IMR-90 (cell line): Measurements from ENCODE around the gene IPO13. TPM values are rescaled to one million over a fixed set of nuclear protein-coding genes. Genes with fewer than 3 reads are reported as not detected.

Experiments used
- ATAC-seq: fragments of 200-7000 bp; cut with Tn5 transposase; 2 replicates; pipeline ENCODE4 v1.9.1; 2020; ENCODE audit warnings: low read depth, mild to moderate bottlenecking, moderate library complexity
- BruUV-seq: library from RNA; stranded (reverse); fragments of 400-500 nt; replicated peaks from 2 replicates; lab custom pipeline; 2021; lab: Mats Ljungman, UMichigan
- CTCF ChIA-PET: fragments of 300-600 bp; formaldehyde crosslinking; extraction: SDS; loops from one replicate; lab custom pipeline; 2021; ENCODE audit warnings: antibody characterized with exemption; lab: Yijun Ruan, JAX
- POLR2A ChIA-PET: fragments of 300-600 bp; sonication (Branson Sonifier 250); formaldehyde crosslinking; loops from one replicate; lab custom pipeline; 2022; ENCODE audit warnings: antibody characterized with exemption; ENCODE audit not compliant: unreplicated experiment; lab: Charles Lee
- DNase-seq: peaks from one replicate; pipeline ENCODE4 v3.0.0; 2013
- H2AFZ ChIP-seq: replicated peaks from 2 replicates; pipeline ENCODE3; 2013; ENCODE audit warnings: low read length, mild to moderate bottlenecking; ENCODE audit not compliant: poor library complexity
- H2AK5ac ChIP-seq: 2 replicates; pipeline ENCODE4 v1.6.1; 2013; ENCODE audit warnings: low read depth, low read length, inconsistent platforms
- H2AK9ac ChIP-seq: replicated peaks from 2 replicates; pipeline ENCODE3; 2013; ENCODE audit warnings: mild to moderate bottlenecking, low read depth, low read length, moderate library complexity; ENCODE audit not compliant: poor library complexity
- H2BK120ac ChIP-seq: 2 replicates; pipeline ENCODE4 v1.6.1; 2013; ENCODE audit warnings: low read depth, low read length, inconsistent platforms
- H2BK15ac ChIP-seq: 3 replicates; pipeline ENCODE4 v1.6.1; 2013; ENCODE audit warnings: low read depth, low read length, inconsistent platforms
- H2BK20ac ChIP-seq: 2 replicates; pipeline ENCODE4 v1.6.1; 2013; ENCODE audit warnings: low read depth, mild to moderate bottlenecking, inconsistent platforms, low read length, moderate library complexity
- H2BK5ac ChIP-seq: 2 replicates; pipeline ENCODE4 v1.6.1; 2013; ENCODE audit warnings: mild to moderate bottlenecking, low read depth, low read length, inconsistent platforms; ENCODE audit not compliant: poor library complexity, severe bottlenecking
- H3K14ac ChIP-seq: replicated peaks from 2 replicates; pipeline ENCODE4 v1.6.1; 2013; ENCODE audit warnings: low read depth, low read length, inconsistent platforms
- H3K18ac ChIP-seq: 2 replicates; pipeline ENCODE4 v1.6.1; 2013; ENCODE audit warnings: low read depth, low read length, control low read depth
- H3K23ac ChIP-seq: 2 replicates; pipeline ENCODE4 v1.6.1; 2013; ENCODE audit warnings: low read depth, low read length, inconsistent platforms
- H3K27ac ChIP-seq: 2 replicates; pipeline ENCODE4 v1.5.1; 2013; ENCODE audit warnings: mild to moderate bottlenecking, control low read depth, low read length; ENCODE audit not compliant: insufficient read depth
- H3K27me3 ChIP-seq: 2 replicates; pipeline ENCODE4 v1.6.1; 2013; ENCODE audit warnings: low read length; ENCODE audit not compliant: control insufficient read depth, insufficient read depth
- H3K36me3 ChIP-seq: 2 replicates; pipeline ENCODE4 v1.6.1; 2013; ENCODE audit warnings: low read length, mixed read lengths; ENCODE audit not compliant: control insufficient read depth, insufficient read depth
- H3K4ac ChIP-seq: 2 replicates; pipeline ENCODE4 v1.6.1; 2013; ENCODE audit warnings: low read depth, low read length, inconsistent platforms
- H3K4me1 ChIP-seq: 2 replicates; pipeline ENCODE4 v1.6.1; 2013; ENCODE audit warnings: low read length, mixed read lengths; ENCODE audit not compliant: control insufficient read depth, insufficient read depth
- H3K4me2 ChIP-seq: 2 replicates; pipeline ENCODE4 v1.6.1; 2013; ENCODE audit warnings: low read depth, mild to moderate bottlenecking, control low read depth, low read length, moderate library complexity
- H3K4me3 ChIP-seq: 2 replicates; pipeline ENCODE4 v1.5.1; 2013; ENCODE audit warnings: low read depth, mild to moderate bottlenecking, control low read depth, low read length, moderate library complexity; ENCODE audit not compliant: insufficient read depth
- H3K56ac ChIP-seq: 2 replicates; pipeline ENCODE4 v1.6.1; 2013; ENCODE audit warnings: low read length, inconsistent platforms; ENCODE audit not compliant: insufficient read depth; ENCODE audit errors: extremely low read depth
- H3K79me1 ChIP-seq, 2 experiments: 2 replicates each; pipeline ENCODE4 v1.6.1; 2013; ENCODE audit warnings: low read length in 2 of 2, inconsistent platforms in 1 of 2, low read depth in 1 of 2
- H3K9ac ChIP-seq: 2 replicates; pipeline ENCODE4 v1.6.1; 2013; ENCODE audit warnings: low read depth, low read length, control low read depth
- H3K9me1 ChIP-seq: 2 replicates; pipeline ENCODE4 v1.6.1; 2013; ENCODE audit warnings: low read length, inconsistent platforms; ENCODE audit not compliant: insufficient read depth
- H3K9me3 ChIP-seq: 2 replicates; pipeline ENCODE4 v1.6.1; 2013; ENCODE audit warnings: low read length; ENCODE audit not compliant: control insufficient read depth, insufficient read depth
- H4K20me1 ChIP-seq: 2 replicates; pipeline ENCODE4 v1.6.1; 2013; ENCODE audit warnings: low read length, inconsistent platforms; ENCODE audit not compliant: insufficient read depth
- H4K5ac ChIP-seq: 2 replicates; pipeline ENCODE4 v1.6.1; 2013; ENCODE audit warnings: mild to moderate bottlenecking, low read depth, low read length, control low read depth
- H4K8ac ChIP-seq, 2 experiments: 2 replicates each; pipeline ENCODE4 v1.6.1; 2013; ENCODE audit warnings: low read depth in 2 of 2, low read length in 2 of 2, control low read depth in 1 of 2, inconsistent platforms in 1 of 2
- H4K91ac ChIP-seq: 2 replicates; pipeline ENCODE4 v1.6.1; 2013; ENCODE audit warnings: low read depth, low read length, inconsistent platforms; ENCODE audit not compliant: insufficient read depth
- MAZ ChIP-seq: IDR thresholded peaks from 2 replicates; pipeline ENCODE4 v1.6.1; 2012; ENCODE audit warnings: low read depth, mild to moderate bottlenecking, low read length, improper control_type of control experiment, moderate library complexity, borderline replicate concordance
- WGBS, 2 experiments: methylation state at CpG; one replicate each; pipeline versions ENCODE4 v1.1.5 to v1.1.7; 2013; ENCODE audit warnings: missing lambda C conversion rate in 2 of 2; ENCODE audit not compliant: insufficient read length in 1 of 2; ENCODE audit errors: extremely low coverage in 2 of 2; 5-methylcytosine and 5-hydroxymethylcytosine counted together
- dilution Hi-C: fragments of 300-500 bp; cut with HindIII; formaldehyde crosslinking; loops from one replicate; pipeline ENCODE4 v1.14.3; 2018; ENCODE audit warnings: low sequenced_read_pairs; ENCODE audit not compliant: unreplicated experiment
- in situ Hi-C: fragments of 300-500 bp; cut with MboI; formaldehyde crosslinking; loops from 3 replicates; pipeline ENCODE4 v1.14.3; 2019; ENCODE audit warnings: low sequenced_read_pairs, inconsistent platforms, mixed read lengths
- intact Hi-C: fragments of 100-400 bp; cut with micrococcal nuclease; formaldehyde crosslinking; loops from 2 replicates; pipeline ENCODE4 v1.10.0; 2022
- polyA plus RNA-seq, 3 experiments: library from polyadenylated mRNA; depleted of rRNA; stranded (reverse); fragments of >200 nt; gene quantifications; 2 replicates each; pipeline ENCODE4 v1.2.3, GENCODE V29; 2012; ENCODE audit warnings: low replicate concordance in 1 of 3
- total RNA-seq: library from RNA; depleted of rRNA; stranded (reverse); fragments of >200 nt; gene quantifications from 2 replicates; pipeline ENCODE4 v1.2.3, GENCODE V29; 2012

Gene IPO13
- total and polyA plus RNA-seq, 2 of the 4 experiments (the other 2 are of a cell fraction) = 15.2 to 18.7 TPM

DNA sequence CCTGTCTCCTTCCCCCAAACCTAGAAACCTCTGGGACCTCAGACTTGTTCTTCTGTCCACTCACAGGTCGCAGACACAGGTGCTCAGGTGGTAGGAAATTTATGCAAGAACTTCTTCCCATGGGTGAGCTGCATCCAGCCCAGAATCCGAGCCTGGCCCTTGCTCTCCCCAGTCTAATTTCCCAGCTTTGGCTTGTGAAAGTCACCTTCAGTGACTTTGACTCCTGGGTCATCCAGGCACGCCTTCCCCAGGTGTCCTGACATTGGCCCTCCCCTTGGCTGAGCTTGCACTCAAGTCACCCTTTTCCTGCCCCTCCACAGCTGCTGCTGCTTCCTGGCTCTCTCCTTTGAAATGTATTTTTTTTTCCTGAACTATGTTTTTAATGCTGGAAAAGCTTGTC lies 6.6 kb downstream of the IPO13 start:
- Histone ChIP-seq H3K9ac (no peak overlapping the region), H3K18ac (no peak overlapping the region), H3K27me3 (no peaks in the 10 kb centered on the region), H3K14ac (no peak overlapping the region), H2AK5ac (no peak overlapping the region), H2AFZ (no peak overlapping the region), H4K8ac (no peak overlapping the region), H2BK15ac (no peak overlapping the region), H3K27ac (no peak overlapping the region), H2BK20ac (no peak overlapping the region), H3K56ac (no peak overlapping the region), H4K91ac (no peak overlapping the region), H3K9me3 (no peaks in the 10 kb centered on the region), H3K79me1 (peaks cover 26 to 38% of the 10 kb centered on the region in 2 experiments), H4K20me1 (peaks cover 21% of the 10 kb centered on the region), H3K9me1 (peaks cover 8% of the 10 kb centered on the region; the same call in 1 of the 2 replicates), H3K4me2 (no peak overlapping the region), H3K36me3 (peaks cover 18% of the 10 kb centered on the region), H2AK9ac (no peak overlapping the region), H3K23ac (no peak overlapping the region), H4K5ac (no peak overlapping the region), H3K4me3 (no peak overlapping the region), H3K4ac (no peak overlapping the region), H2BK120ac (no peak overlapping the region), H2BK5ac (no peak overlapping the region), H3K4me1 (peaks cover under 1% of the 10 kb centered on the region; the same call in 1 of the 2 replicates)
- intact Hi-C loops = no loop called here
- POLR2A ChIA-PET = no interaction called here
- DNase-seq = no peak
- CTCF ChIA-PET = no interaction called here
- BruUV-seq = no TSS peak
- ATAC-seq = no peak
- WGBS, 2 experiments = 69% methylated on average over 2 of the region's 3 CpGs; no CpG with 5 or more reads in 1 of the 2 experiments
- TF ChIP-seq MAZ = no peak
- in situ Hi-C loops = loop anchor here (25.0 kb wide), 1 partner anchor 416 kb away; the partner anchor contains the start of gene PTPRF
- dilution Hi-C loops = no loop called here
